Eye (tissue), 1 donor: Measurements from ENCODE around the gene MINDY3.
"Not testable (repeated sequence)": the region's sequence is repeated elsewhere in the genome, so short reads cannot be mapped to it uniquely, and the experiment has no call there.

ENCODE experiments used
- DNase-seq: peaks from one replicate; pipeline ENCODE4 v3.0.0-alpha.2; 2015

MINDY3 gene

DNA sequence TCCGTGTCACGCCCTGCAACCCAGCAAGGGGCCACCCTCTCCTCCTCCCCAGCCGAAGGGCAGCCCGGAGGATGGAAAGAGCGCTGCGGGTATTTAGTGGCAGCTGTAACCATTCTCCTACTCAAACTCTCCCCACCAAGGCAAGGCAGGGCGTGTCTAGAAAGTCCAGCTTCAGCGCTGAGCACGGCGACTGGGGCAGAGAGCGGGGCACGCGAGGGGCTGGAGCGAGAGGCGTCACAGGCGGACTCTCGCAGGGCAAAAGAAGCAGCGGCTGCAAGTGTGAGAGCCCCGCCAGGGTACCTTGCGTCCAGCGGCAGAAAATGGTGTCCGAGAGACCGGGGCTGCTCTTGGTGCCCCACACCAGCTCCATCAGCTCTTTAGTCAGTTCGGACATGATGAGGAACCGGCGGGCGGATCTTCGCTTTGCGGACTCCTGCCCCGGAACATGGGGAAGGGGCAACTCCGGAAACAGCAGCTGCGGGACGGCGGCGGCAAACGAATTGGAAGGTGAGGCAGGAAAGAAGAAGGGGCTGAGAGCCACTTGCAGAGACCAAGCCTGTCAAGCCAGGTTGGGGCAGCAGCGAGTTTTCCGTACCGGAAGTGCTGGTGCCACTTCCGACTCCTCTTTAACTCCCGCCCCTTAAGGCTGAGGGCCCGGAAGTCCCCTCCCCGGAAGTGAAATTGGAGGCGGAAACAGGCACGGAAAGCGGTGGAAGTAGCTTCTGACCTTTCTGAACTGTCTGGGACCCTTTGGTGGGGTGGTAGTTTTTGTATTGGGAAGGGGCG, at the start of gene MINDY3:
TSS of gene MINDY3 (minus strand) at position 602 of the 786 bp plus-strand sequence. CDS start at position 394, 208 bp downstream.
- DNase-seq = peak; percentile 94

- DNase-seq = no peak
Measured at GRCh38 chr10:15901889-15902288, 41.6 kb upstream of the MINDY3 start.

DNA sequence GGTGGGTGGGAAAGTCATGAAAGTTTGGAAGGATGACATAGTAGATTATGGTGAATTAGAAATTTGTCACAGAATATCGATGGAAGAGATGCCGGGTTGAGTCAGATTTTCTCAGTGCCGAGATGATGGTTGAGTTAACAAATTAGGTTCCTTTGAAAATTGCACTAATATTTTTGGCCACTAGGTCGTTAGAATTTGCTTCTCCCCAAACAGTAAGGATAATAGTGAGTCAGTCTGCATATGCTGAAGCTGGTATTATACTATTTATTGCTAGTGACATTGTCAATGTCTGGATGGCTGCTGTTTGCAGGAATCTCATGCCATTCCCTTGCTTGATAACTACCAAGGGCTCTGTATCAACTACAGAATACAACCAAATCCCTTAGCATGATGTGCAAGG, 37.7 kb upstream of the MINDY3 start:
- DNase-seq = no peak

DNA sequence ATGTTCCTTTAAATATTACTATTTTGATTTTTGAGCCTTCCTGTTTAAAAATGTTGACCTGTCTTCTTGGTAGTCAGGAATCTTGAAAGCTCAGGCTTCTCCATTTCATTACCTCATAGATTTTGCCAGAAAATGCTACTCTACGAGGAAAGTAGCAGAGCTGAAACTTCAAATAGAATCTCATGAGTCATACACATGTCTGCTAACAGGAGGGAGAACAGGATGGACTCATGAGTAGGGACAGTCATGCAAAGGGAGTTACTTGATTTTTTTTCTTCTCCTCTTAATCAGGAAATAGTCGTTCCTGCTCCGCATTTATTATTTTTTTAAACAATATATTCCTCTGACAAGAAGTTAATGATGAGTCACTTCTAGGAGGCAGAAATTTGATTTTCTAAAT, 37.0 kb upstream of the MINDY3 start:
- no peak for DNase-seq

GRCh38 chr10:15896654-15897053, 36.3 kb upstream of the MINDY3 start:
- DNase-seq = no peak

GRCh38 chr10:15884447-15884846, 24.1 kb upstream of the MINDY3 start:
- no peak for DNase-seq

DNA sequence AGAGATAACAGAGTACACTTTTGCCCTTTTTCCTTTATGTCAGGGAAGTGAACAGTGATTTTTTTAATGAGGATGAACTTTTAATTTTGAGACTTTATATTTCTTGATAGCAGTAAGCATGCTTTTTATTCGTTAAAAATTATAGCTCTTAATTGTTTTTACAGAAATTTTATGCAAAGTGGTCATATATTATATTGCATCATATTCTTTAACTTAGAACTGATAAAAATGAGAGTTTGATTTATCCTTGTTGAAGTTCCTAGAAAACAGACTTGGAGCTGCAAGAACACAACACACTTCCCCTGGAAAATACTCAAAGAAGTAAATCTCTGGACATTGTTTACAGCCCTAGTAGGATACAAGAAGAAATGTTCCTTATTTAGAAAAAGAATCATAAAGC, 21.2 kb upstream of the MINDY3 start:
- no peak for DNase-seq

DNA sequence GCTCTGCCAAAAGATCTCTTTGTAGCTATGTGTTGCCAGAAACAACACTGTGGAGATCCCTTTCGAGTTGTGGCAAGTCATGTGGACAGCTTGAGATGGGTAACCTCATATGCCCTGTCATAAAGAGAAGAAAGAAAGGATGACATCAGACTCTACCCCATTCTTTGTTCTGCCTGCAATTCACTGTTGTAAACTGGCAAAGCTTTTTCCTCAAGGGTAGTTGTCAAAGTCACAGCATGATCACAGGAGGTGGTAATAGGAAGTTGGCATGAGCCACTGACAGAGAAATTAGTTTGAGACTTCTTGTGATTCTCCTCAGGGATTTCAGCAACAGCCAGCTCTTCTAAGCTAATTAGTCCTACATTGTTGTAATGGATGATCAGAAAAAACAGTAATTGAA, 19.4 kb upstream of the MINDY3 start:
- DNase-seq = peak; percentile 53

GRCh38 chr10:15879058-15879457, 18.8 kb upstream of the MINDY3 start:
- peak; percentile 65 for DNase-seq

DNA sequence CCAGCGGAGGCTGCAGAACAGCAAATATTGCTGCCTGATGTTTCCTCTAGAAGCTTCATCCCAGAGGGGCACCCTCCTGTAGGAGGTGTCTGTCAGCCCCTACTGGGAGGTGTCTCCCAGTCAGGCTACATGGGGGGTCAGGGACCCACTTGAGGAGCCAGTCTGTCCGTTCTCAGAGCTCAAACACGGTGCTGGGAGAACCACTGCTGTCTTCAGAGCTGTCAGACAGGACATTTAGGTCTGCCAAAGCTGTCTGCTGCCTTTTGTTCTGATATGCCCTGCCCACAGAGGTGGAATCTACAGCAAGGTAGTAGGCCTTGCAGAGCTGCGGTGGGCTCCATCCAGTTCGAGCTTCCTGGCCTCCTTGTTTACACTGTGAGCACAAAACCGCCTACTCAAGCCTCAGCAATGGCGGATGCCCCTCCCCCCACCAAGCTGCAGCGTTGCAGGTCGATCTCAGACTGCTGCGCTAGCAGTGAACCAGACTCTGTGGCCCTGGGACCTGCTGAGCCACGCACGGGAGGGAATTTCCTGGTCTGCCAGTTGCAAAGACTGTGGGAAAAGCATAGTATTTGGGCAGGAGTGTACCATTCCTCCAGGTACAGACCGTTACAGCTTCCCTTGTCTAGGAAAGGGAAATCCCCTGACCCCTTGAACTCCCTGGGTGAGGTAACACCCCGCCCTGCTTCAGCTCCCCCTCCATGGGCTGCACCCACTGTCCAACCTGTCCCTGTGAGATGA, 17.7 kb upstream of the MINDY3 start:
- DNase-seq = no peak

- DNase-seq = not testable (repeated sequence)
Measured at GRCh38 chr10:15876274-15876673, 16.0 kb upstream of the MINDY3 start.

GRCh38 chr10:15872645-15873044, 12.3 kb upstream of the MINDY3 start:
- DNase-seq = not testable (repeated sequence)

GRCh38 chr10:15871823-15872222, 11.5 kb upstream of the MINDY3 start:
- no peak for DNase-seq

- DNase-seq = no peak
Measured at GRCh38 chr10:15869935-15870334, 9.6 kb upstream of the MINDY3 start.

DNA sequence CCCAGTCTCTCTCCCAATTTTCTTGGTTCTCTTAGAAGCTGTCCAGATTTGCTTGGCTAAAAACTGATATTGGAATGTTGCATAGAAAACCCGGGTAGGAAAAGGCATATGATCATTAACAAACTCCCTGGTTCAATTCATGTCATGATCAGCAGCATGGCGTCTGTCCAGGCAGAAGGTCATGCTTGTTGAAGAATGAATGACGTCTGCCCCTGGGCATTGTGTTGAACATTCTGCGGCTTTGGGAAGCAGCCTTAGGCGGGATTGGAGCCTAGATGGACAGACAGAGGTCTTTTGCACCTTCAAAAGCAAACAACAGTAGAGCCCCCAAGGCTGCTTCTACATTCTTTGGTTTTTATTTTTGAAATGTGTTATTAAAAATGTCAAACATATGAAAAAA, 7.7 kb upstream of the MINDY3 start:
- no peak for DNase-seq

DNA sequence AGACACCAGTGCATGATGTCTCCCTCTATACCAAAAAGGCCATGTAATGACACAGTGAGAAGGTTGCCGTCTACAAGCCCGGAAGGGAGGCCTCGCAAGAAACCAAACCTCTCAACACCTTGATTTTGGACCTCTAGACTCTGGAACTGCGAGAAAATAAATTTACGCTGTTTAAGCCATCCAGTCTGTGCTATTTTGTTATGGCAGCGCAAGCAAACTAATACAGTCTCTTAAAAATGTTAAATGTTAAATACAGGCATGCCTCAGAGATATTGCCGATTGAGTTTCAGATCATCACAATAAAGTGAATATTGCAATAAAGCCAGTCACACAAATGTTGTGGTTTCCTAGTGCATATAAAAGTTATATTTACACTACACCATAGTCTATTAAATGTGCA, 5.0 kb upstream of the MINDY3 start:
- DNase-seq = no peak

GRCh38 chr10:15864419-15864818, 4.1 kb upstream of the MINDY3 start:
- DNase-seq = no peak

- DNase-seq = no peak
Measured at GRCh38 chr10:15863733-15864132, 3.4 kb upstream of the MINDY3 start.

GRCh38 chr10:15863323-15863722, 3.0 kb upstream of the MINDY3 start:
- DNase-seq = no peak

DNA sequence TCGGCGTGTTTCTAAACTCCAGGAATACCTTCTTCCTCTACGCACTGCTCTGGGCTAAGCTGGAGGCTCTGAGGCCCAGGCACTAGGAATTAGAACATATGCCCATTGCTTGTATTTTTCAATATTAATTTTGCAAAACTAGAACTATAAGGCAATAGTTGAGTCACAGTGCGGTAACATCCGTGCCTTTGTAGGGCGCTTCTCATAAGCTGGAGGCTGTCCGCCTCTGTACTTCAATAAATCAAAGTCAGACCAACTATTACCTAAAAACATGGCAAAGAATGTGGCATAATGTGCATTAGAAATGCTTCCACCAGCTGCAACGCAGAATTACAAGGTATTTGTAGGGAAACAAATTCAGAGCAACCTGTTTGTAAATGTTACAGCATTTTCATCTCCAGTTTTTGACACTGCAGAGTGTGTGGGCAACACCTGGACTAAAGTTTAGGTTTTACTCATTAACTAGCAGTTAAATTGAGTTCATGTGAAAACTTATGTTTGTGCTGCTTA, 440 bp upstream of the MINDY3 start:
- DNase-seq = no peak

DNA sequence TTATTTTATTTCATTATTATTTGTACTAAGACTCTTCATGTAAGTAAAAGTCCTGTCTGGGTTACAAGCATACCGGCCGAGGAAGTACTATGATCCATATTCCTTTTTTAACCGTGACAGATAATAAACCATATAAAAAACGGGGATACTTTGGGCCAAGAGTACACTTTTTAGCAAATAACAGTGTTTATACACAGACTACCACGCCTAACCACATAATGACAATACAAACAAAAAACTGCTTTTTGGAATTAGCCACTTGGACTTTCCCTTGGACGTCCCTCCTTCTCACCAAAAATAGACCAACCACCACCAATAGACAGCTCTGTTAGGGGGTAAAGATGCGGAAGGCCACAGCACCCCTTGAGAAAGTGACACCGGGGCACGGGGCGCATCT, 800 bp downstream of the MINDY3 start:
- DNase-seq = no peak

- DNase-seq = no peak
Measured at GRCh38 chr10:15858861-15859281, 1.4 kb downstream of the MINDY3 start.

DNA sequence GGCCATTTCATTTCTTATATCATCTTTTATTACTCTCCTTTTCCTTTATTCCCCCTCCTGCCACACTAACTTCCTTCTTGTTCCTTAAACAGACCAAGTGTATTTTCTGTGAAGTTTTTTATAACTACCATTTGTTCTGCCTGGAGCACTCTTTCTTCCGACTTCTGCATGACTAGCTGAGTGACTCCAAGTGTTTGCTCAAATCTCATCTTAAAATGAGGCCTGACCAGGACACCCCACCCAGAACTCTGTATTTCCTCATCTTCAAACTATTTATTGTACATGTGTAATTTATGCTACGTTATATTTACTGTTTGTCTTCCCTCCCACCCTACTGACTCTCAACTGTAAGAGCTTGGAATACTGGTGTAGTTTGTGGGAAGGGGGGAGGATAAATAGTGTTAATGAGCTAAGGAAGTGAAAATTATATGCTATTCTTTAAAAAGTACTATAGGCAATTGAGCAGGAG, 3.2 kb downstream of the MINDY3 start:
- no peak for DNase-seq
